Kasumi-1 (cell line): ENCODE results near the gene LAIR1.
"Not testable (repeated sequence)": the region's sequence is repeated elsewhere in the genome, so short reads cannot be mapped to it uniquely, and the experiment has no call there.

Experiments
- DNase-seq, 2 experiments: peaks; one replicate each; lab custom pipeline; 2025; lab: John Stamatoyannopoulos, UW

LAIR1 gene, protein sequence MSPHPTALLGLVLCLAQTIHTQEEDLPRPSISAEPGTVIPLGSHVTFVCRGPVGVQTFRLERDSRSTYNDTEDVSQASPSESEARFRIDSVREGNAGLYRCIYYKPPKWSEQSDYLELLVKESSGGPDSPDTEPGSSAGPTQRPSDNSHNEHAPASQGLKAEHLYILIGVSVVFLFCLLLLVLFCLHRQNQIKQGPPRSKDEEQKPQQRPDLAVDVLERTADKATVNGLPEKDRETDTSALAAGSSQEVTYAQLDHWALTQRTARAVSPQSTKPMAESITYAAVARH

DNA sequence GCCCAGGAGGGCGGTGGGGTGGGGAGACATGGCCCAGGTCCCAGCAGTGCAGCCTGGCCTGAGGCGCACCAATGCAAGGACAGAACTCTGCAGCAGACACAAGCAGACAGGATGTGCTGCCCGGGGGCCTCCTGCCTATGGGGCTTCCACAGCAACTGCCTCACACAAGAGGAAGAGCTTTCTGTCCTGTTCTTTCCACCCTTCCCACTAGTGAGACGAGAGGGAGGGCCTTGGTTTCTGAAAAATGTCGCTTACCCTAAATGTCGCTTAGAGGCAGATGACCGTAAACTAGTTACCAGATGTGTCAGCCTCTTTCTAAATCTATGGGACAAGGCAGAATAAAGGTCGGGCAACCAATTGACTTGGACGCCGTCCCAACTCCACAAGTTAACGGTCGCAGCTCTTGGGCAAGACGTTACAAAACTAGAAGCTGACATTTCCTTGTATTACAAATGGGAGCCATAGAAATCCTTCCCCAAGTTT is at the start of gene LAIR1:
TSS of gene LAIR1 (minus strand) at position 157 of the 483 bp plus-strand sequence. CDS start at position 30, 127 bp downstream.
- peak; percentile 97 for DNase-seq

- DNase-seq: no peak
Measured at GRCh38 chr19:54414156-54414555, 49.4 kb upstream of the LAIR1 start.

- DNase-seq: no peak
Measured at GRCh38 chr19:54412877-54413276, 48.1 kb upstream of the LAIR1 start.

GRCh38 chr19:54411033-54411432 is 46.3 kb upstream of the LAIR1 start:
- no peak for DNase-seq

DNA sequence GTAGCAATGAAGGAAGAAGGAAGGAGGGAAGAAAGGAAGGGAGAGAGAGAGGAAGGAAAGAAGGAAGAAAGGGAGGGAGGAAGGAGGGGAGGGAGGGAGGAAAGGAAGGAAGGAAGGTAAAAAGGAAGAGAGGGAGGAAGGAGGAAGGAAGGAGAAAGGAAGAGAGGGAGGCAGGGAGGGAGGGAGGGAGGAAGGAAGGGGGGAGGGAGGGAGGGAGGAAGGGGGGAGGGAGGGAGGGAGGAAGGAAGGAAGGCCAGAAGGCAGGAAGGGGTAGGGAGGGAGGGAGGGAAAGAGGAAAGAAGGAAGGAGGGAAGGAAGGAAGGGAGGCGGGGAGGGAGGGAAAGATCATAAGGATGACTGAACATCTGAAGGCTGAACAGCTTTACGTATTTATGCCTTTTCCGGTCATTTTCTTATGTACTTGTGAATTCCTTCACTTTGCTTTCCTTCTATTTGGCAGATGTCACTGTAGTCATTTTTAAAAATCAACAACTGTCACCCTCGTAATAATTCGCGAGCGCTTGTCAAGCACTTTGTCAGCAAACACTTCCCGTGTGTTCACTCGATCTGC is 43.8 kb upstream of the LAIR1 start:
- DNase-seq: no peak

DNA sequence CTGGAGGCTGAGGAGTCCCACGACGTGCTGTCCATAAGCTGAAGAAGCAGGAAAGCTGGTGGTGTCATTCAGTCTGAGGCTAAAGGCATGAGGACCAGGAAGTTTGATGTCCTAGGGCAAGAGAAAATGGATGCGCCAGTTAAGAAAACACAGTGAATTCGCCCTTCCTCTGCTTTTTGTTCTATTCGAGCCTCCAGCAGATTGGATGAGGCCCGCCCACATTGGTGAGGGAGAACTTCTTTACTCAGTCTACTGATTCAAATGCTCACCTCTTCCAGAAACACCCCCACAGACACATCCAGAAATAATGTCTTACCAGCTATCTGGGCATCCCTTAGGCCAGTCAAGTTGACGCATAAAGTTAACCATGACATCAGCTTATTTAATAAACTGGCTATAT is 43.0 kb upstream of the LAIR1 start:
- no peak for DNase-seq

DNA sequence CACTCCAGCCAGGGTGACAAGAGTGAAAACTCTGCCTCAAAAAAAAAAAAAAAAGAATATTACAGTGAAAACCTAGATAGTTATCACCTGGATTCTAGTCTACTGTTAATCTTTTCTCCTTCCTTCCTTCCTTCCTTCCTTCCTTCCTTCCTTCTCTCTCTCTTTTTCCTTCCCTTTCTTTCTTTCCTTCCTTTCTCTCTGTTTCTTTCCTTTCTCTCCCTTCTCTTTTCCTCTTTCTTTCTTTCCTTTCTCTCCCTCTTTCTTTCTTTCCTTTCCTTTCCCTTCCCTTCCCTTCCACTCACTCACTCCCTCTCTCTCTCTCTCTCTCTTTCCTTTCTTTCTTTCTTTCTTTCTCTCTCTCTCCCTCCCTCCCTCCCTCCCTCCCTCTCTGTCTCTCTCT is 40.9 kb upstream of the LAIR1 start:
- DNase-seq: no peak

GRCh38 chr19:54403054-54403453 is 38.3 kb upstream of the LAIR1 start:
- DNase-seq: no peak

DNA sequence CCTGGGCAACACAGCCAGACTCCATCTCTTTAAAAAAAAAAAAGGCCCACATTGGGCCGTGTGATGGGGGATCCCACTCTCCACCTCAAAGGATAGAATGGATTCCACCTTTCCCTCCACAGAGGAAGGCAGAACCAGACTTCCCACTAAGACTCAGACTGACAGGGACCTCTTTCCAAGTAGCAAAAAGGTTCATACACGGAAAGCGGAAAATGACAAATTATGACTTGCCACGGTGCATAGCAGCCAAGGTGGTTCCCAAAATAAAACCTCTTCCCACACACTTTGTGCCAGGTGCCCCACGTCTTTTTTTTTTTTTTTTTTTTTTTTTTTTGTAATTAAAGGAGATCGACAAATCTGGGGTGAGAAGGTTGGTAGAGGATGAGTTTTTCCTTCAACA is 36.2 kb upstream of the LAIR1 start:
- no peak for DNase-seq

DNA sequence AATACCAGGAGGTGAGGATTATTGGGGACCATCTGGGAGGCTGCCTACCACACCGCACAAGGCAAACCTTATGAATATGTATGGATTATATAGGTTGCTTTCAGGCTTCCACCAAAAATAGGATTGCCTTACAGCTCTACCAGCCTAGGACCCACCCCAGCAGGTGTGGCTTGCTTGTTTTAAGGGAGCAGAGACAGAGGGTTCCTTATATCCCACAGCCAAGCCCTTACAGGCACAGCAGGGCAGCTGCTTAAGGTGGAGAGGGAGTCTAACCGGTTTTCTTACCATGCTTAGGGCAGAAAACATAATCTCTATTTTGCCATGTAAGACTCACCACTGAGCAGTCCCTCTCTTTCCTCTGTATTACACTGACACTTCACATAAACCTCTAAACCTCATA is 34.5 kb upstream of the LAIR1 start:
- DNase-seq: no peak

DNA sequence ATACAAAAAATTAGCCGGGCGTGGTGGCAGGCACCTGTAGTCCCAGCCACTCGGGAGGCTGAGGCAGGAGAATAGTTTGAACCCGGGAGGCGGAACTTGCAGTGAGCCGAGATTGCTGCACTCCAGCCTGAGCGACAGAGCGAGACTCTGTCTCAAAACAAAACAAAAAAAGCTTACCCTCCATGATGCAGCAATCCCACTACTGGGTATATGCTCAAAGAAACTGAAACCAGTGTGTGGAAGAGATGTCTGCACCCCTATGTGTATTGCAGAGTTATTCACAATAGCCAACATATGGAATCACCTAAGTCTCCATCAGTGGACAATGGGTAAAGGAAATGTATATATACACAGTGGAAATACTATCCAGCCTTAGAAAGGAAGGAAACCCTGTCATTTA is 31.0 kb upstream of the LAIR1 start:
- DNase-seq: no peak

DNA sequence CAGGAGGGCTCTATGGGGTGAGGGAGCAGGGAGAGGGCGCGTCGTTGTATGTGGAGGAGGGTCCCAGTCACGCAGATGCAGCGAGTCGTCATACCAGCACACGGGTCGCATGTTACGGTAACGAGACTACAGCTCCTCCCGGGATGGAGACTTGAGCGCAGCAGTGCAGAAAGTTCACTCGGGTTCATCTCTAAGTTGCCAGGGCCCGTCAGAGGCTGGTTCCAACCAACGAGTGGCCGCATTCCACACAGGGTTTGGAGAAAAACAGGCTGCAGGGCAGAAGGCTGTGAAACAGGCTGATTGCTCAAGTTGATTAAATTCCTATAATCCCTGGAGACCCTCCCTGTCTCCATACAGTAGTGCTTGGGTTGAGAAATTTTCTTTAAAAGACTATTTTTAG is 28.6 kb upstream of the LAIR1 start:
- DNase-seq: no peak

DNA sequence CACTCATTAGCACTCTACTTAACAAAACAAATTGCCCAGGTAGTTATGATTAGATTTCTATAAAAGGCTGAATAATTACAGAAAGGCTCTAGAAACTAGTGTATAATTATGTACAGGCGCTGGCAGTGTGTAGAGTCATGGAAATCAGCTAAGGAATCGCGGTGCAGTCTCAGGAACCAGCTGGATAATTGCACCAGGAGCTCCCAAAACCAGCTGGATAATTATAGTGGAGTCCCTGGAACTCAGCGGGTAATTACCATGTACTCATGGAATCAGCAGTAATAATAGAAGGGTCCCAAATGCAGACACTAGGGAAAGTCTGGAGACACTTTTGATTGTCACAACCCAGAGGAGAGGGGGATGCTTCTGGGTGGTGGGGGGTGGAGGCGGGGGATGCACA is 27.4 kb upstream of the LAIR1 start:
- DNase-seq: no peak

GRCh38 chr19:54391589-54392061 is 26.9 kb upstream of the LAIR1 start:
- peak; percentile 46 to 53 for DNase-seq

DNA sequence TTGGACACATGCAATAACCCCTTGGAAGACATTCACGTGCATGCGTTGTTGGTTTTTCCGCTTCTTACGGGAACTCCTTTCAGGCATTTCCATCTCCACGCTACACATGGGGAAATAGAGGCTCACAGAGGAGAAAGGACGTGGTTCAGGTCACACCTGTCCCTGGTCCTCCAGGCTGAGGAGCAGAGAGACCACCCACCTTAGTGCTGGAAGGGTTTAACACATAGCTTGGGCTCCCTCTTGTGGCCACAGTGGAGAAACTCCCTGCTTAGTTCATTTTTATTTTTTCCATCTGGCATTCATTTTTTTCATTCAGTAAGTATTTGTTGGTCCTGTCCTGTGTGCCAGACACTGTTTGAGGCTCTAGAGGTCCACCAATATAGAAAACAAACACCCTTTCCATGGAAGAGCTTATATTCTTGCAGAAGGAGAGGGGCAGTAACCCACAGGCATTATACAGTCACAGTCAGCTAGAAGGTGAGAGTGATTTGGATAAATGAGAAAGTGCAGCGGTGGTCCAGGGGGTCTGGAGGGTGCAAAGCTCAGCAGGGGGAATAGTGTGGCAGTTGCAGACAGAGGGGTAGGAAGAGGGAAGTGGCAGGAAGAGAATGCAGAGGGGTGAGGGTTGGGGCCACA is 26.3 kb upstream of the LAIR1 start:
- DNase-seq: peak; percentile 72 to 81

DNA sequence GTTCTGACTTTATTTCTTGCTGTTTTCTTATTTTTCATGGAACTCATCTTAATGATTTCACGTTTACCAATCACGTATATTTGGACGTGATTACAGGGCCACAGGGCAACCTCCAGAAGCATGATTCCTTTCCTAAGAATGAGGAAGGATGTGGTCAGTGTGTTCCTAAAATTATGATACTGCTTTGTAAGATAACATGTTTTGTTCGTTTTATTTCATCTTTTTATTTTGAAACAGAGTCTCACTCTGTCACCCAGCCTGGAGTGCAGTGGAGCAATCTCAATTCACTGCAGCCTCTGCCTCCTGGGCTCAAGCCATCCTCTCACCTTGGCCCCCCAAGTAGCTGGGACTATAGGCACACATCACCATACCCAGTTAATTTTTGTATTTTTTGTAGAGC is 24.8 kb upstream of the LAIR1 start:
- DNase-seq: peak; percentile 84 to 89

- peak in 1 of 2 experiments; percentile 55 for DNase-seq
Measured at GRCh38 chr19:54388802-54389139, 24.0 kb upstream of the LAIR1 start.

- DNase-seq: peak; percentile 94 to 95
Measured at GRCh38 chr19:54387991-54388801, 23.5 kb upstream of the LAIR1 start.

- no peak for DNase-seq
Measured at GRCh38 chr19:54383330-54383729, 18.6 kb upstream of the LAIR1 start.

DNA sequence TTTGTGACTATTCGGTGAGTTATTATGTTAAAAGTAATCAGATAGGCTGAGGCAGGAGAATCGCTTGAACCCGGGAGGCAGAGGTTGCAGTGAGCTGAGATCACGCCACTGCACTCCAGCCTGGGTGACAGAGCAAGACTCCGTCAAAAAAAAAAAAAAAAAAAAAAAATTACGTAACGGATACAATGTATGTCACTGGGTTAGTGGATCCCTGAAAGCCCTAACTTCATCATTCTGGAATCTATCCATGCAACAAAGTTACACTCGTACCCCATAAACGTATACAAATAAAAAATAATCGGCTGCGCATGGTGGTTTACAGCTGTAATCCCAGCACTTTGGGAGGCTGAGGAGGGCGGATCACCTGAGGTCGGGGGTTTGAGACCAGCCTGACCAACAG is 17.3 kb upstream of the LAIR1 start:
- DNase-seq: not testable (repeated sequence)

DNA sequence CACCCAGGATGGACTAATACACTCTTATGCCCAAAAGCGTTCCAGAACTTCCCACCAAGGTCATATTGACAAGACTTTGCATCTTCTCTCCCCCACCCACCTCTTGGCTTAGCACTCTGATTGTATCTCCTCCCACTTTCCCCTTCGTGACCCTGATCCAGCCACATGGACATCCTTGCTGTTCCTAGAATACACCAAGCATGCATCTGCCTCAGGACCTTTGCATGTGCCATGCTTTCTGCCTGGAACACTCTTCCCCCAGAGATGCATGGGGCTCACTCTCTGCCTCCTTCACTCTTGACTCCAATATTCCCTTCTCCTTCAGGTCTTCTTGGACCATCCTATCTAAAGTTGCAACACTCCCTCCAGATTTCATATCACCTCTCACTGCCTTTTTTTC is 16.2 kb upstream of the LAIR1 start:
- no peak for DNase-seq

- DNase-seq: no peak
Measured at GRCh38 chr19:54379187-54379678, 14.5 kb upstream of the LAIR1 start.
